Nephron (organoid): ENCODE measurements around the gene GALT.

Experiments used
- H3K27ac Mint-ChIP-seq, 3 experiments: 2 replicates each; pipeline ENCODE4 v1.8.0; 2020; ENCODE audit warnings: mixed read lengths in 3 of 3, mild to moderate bottlenecking in 2 of 3, moderate library complexity in 1 of 3
- H3K27me3 Mint-ChIP-seq: 2 replicates; pipeline ENCODE4 v1.8.0; 2021; ENCODE audit warnings: low read depth, mild to moderate bottlenecking, moderate library complexity, mixed read lengths
- H3K36me3 Mint-ChIP-seq: 2 replicates; pipeline ENCODE4 v1.8.0; 2020; ENCODE audit warnings: low read depth, mixed read lengths
- H3K4me1 Mint-ChIP-seq: 2 replicates; pipeline ENCODE4 v1.8.0; 2020; ENCODE audit warnings: mixed read lengths
- H3K4me3 Mint-ChIP-seq, 3 experiments: 2 replicates each; pipeline ENCODE4 v1.8.0; 2020; ENCODE audit warnings: mild to moderate bottlenecking in 3 of 3, mixed read lengths in 3 of 3, moderate library complexity in 2 of 3
- H3K9me3 Mint-ChIP-seq: 2 replicates; pipeline ENCODE4 v1.8.0; 2020; ENCODE audit warnings: mixed read lengths
- CTCF ChIP-seq, 3 experiments: fragments of 200-600 bp; sonication (generic); IDR thresholded peaks; one replicate each; pipeline ENCODE4 v1.5.0; 2021; ENCODE audit warnings: antibody characterized with exemption in 3 of 3; ENCODE audit not compliant: unreplicated experiment in 3 of 3

The GALT gene

GRCh38 chr9:34646211-34647083, at the start of gene GALT:
Gene GALT, plus strand, starts transcription at chr9:34646675. Its CDS starts 30 bp downstream, at chr9:34646705.
- Mint-ChIP-seq H3K4me3 (peak within 1 kb of the TSS; percentile 90 to 96 (median 91)), H3K27me3 (no peaks in the 10 kb centered on the region), H3K27ac (peak within 1 kb of the TSS; percentile 95 to 97 (median 97)), H3K36me3 (peaks cover 30% of the 10 kb centered on the region), H3K4me1 (peaks cover 39% of the 10 kb centered on the region), H3K9me3 (no peaks in the 10 kb centered on the region)
- peak; percentile 33 to 56 (median 47) for TF ChIP-seq CTCF (IDR thresholded peaks at IDR 0.05; ENCODE audit: unreplicated experiment in 3 of 3)

GRCh38 chr9:34599546-34599945, 46.9 kb upstream of the GALT start:
- no peak for TF ChIP-seq CTCF (IDR thresholded peaks at IDR 0.05; ENCODE audit: unreplicated experiment in 3 of 3)
- no peak overlapping the region for H3K4me3 Mint-ChIP-seq
- peaks cover 12% of the 10 kb centered on the region for H3K4me1 Mint-ChIP-seq
- H3K27ac Mint-ChIP-seq: no peak overlapping the region
- no peaks in the 10 kb centered on the region for H3K36me3 Mint-ChIP-seq
- no peaks in the 10 kb centered on the region for H3K9me3 Mint-ChIP-seq
- H3K27me3 Mint-ChIP-seq: peaks cover 31% of the 10 kb centered on the region

DNA sequence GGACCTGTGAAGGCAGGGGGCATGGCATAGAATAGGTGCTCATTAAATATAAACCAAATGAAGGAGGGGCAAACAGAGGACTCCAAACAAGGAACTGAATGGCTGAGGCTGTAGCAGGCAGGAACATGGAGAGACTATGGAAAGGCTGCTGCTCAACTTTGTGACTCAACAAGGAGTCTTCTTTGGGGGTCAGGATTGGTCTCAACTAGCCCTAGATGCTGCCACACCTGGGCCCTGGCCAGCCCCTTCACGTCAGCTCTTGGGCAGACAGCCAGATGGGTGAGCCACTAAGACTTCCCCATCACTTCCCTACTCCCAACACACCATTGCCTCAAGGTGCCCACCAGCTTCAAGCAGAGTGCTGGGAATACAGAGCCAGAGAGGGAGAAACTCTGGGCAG, 45.6 kb upstream of the GALT start:
- H3K9me3 Mint-ChIP-seq: no peaks in the 10 kb centered on the region
- peaks cover 25% of the 10 kb centered on the region for H3K27me3 Mint-ChIP-seq
- no peak overlapping the region for H3K4me3 Mint-ChIP-seq
- no peak overlapping the region for H3K27ac Mint-ChIP-seq
- H3K4me1 Mint-ChIP-seq: peaks cover 12% of the 10 kb centered on the region
- TF ChIP-seq CTCF (IDR thresholded peaks at IDR 0.05; ENCODE audit: unreplicated experiment in 3 of 3): no peak
- no peaks in the 10 kb centered on the region for H3K36me3 Mint-ChIP-seq

DNA sequence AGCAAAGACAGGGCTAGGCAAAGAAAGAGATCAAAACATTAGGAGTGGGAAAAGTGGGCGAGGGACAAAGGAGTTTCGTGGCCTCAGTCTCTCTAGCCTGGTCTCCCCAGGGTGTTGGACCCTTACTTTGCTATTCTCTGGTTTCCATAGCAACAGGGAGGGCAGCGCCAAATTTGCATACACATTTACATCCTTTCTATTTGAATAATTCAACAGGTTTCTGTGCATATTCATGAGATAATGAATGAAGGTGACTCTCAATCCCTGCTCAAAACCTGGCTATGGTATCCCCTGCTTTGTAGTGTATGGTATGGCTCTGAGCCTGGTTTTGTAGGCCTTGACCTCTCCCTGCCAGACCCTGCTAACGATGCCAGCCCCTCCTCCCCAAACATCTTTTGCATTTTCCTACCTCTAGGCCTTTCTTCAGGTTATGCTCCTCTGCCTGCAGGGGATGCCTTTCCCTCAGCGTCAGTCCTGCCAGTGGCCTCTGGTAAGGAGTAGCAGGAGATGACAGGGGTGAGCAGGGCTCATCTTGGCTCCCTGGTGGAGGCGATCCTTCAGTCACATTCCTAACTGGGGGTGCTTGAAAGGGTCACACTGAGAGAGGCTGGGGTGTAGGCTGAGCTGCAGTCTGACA, 44.4 kb upstream of the GALT start:
- peaks cover 12% of the 10 kb centered on the region for H3K4me1 Mint-ChIP-seq
- no peak overlapping the region for H3K27ac Mint-ChIP-seq
- H3K36me3 Mint-ChIP-seq: no peaks in the 10 kb centered on the region
- H3K27me3 Mint-ChIP-seq: peaks cover 20% of the 10 kb centered on the region
- H3K4me3 Mint-ChIP-seq: no peak overlapping the region
- H3K9me3 Mint-ChIP-seq: no peaks in the 10 kb centered on the region
- no peak for TF ChIP-seq CTCF (IDR thresholded peaks at IDR 0.05; ENCODE audit: unreplicated experiment in 3 of 3)

- TF ChIP-seq CTCF (IDR thresholded peaks at IDR 0.05; ENCODE audit: unreplicated experiment in 3 of 3): peak; percentile 90 to 92 (median 91)
- peaks cover 15% of the 10 kb centered on the region for H3K27me3 Mint-ChIP-seq
- no peaks in the 10 kb centered on the region for H3K36me3 Mint-ChIP-seq
- no peaks in the 10 kb centered on the region for H3K9me3 Mint-ChIP-seq
- peak overlapping the region in 1 of 3 experiments; percentile 12 for H3K27ac Mint-ChIP-seq
- H3K4me1 Mint-ChIP-seq: peaks cover 12% of the 10 kb centered on the region
- peak overlapping the region in 1 of 3 experiments; percentile 2 for H3K4me3 Mint-ChIP-seq
Observed at GRCh38 chr9:34603610-34604231, 42.8 kb upstream of the GALT start.
